LoVo (cell line): Measurements from ENCODE around the gene KAT8.
"Not testable (repeated sequence)": the region's sequence is repeated elsewhere in the genome, so short reads cannot be mapped to it uniquely, and the experiment has no call there.

Source experiments
- DNase-seq: peaks from one replicate; pipeline ENCODE4 v3.0.0-alpha.2; 2016; ENCODE audit warnings: low spot score

Gene KAT8

DNA sequence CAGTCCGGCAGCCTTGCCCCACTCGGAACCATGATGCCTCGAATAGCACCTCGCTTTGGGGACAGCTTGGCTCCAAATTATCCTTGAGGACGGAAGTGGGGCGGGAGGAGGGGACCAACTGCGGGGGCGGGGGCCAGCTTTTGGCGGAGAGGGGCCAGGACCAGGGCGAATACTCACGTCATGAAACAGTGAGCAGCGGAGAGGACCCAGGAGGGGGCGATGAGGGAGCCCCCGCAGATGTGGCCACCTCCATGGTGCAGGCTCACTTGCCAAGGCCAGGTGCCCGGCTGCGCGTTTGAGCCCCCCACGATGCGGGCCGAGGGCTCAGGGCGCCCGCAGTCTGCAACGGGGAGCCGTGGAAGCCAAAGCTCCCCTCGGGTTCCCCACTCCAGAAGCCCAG lies 31.4 kb downstream of the KAT8 start:
- no peak for DNase-seq

DNA sequence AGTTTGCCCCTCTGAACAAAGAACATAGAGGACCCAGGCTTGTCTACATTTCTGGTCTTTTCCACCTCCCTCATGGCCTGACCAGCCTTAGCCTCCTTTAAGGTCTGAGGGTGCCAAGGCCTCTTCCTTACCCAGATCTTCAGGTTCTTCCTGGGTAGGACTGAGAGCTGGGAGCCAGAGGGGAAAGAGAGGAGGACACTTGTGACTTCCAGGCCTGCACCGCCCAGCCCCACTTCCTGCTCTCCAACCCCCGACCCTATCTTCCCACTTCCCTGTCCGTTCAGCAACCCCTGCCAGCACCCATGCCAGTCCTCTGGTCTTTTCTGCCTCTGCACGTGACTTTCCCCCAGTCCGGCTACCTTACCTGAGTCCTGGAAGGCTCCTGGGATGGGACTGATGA lies 31.9 kb downstream of the KAT8 start:
- DNase-seq = no peak

DNA sequence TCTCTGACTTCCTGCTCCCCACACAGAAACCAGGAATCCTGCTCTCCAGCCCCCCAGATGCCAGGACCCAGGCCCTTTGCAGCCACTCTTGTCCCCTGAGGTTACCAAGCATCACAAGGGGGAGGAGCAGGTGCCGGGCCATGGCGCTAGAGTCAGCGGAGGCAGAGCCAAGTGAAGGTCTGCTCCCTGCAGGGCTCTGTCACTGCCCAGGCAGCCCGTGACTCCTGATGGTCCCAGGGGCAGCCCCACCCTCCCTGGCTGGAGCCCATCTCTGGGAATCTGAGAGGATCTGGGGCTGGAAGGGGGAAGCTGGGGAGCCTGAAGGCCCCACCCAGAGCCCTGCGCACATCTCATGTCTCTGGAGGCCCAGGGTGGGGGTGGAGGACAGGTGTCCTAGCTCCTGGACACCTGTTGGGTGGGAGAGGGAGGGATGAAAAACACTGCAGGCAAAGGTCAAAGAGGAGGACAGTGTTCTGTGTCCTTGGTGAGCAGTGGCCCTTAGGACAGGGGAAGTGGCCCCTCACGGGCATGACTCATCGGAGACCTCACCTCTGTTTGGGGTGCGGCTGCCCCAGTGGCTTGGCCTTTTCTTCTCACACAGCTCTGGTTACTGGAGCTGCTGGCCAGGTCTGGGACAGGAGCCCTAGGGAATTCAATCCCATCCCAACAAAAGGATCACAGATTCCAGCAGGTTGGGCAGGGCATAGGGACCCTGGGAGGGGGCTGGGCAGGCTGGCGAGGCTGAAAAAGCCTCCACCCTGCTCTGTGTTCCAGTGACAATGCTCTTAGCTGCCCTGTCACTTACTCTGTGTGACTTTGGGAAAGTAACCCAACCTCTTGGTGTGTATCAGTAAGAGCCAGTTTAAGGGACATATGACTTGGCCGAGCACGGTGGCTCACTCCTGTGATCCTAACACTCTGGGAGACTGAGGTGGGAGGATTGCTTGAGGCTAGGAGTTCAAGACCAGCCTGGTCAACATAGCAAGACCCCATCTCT lies 32.7 kb downstream of the KAT8 start, which contains the start of gene PRSS36:
Gene PRSS36 (minus strand): TSS at position 173 of the 997 bp plus-strand sequence. CDS start 31 bp downstream, at position 142.
- DNase-seq = no peak

- not testable (repeated sequence) for DNase-seq
These were observed 33.5 kb downstream of the KAT8 start for GRCh38 chr16:31150976-31151375.

GRCh38 chr16:31157136-31157535 lies 39.7 kb downstream of the KAT8 start:
- no peak for DNase-seq

DNA sequence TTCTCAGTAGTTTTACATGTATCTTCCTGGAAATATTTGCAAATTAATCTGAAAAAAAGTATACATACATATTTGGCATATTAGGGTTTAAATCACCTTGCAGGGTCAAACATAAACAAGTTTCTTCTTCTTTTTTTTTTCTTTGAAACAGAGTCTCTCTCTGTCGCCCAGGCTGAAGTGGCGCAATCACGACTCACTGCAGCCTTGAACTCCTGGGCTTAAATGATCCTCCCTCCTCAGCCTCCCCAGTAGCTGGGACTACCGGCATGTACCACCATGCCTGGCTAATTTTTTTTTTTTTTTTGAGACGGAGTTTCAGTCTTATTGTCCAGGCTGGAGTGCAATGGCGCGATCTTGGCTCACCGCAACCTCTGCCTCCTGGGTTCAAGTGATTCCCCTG lies 49.9 kb downstream of the KAT8 start:
- no peak for DNase-seq

DNA sequence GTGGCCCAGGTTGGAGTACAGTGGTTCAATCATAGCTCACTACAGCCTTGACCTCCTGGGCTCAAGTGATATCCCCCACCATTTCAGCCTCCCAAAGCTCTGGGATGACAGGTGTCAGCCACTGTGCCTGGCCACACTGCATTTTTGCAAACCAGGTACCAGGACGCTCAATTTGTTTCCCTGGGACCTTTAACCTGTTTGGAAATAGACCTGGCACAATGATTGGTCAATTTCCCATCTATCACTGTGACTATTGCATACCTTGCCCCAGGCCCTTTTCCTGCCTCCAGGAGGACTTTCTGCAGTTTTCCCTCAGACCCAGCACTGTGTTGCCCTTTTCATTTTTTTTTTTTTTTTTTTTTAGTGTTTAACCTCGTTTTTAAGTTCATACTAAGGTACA lies 51.4 kb downstream of the KAT8 start:
- no peak for DNase-seq

DNA sequence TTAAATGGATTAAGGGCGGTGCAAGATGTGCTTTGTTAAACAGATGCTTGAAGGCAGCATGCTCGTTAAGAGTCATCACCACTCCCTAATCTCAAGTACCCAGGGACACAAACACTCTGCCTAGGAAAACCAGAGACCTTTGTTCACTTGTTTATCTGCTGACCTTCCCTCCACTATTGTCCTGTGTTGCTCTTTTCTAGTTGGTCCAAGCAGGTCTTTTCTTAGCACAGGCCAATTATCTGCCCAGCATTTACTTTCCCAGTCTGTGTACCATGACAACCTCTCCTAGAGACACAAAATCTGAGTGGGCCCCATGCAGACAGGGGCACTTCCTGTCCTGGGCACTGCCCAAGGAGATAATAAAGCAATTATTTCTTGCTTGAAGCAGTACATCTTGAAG lies 52.6 kb downstream of the KAT8 start:
- not testable (repeated sequence) for DNase-seq

GRCh38 chr16:31177136-31177535 lies 59.7 kb downstream of the KAT8 start:
- DNase-seq = peak; percentile 36

- no peak for DNase-seq
These were observed 61.8 kb downstream of the KAT8 start for GRCh38 chr16:31179219-31179746.

- DNase-seq = peak; percentile 89
These were observed 62.4 kb downstream of the KAT8 start, which contains the start of gene FUS for GRCh38 chr16:31179747-31180459. Gene FUS, plus strand, starts transcription at chr16:31180139. Its CDS starts 76 bp downstream, at chr16:31180215.
